ENCODE results near the gene HSF4. TPM values are rescaled to one million over a fixed set of nuclear protein-coding genes. Genes with fewer than 3 reads are reported as not detected.

The HSF4 gene
- total RNA-seq, 1 experiment from 2014 or later, result 38.6 TPM

GRCh38 chr16:67170168-67170948, 5.8 kb downstream of the HSF4 start, which contains the start of gene NOL3:
Gene NOL3 (plus strand): TSS chr16:67170538.
- POLR2A ChIA-PET, result interaction anchor here (0.7 kb wide), 1 partner anchor 10 kb away, joined by 3 read pairs; no protein-coding TSS in a partner anchor
- DNase-seq (ENCODE audit: low read depth, low spot score) (no peak), ATAC-seq (peak; percentile 78)
- no TSS peak for BruUV-seq (replicated peaks)
- peak within 1 kb of the TSS; percentile 38 to 57 for H3K4me3 ChIP-seq (ENCODE audit: low read depth in 2 of 2, low read length in 2 of 2)
- no peaks in the 10 kb centered on the region for H3K27me3 ChIP-seq (ENCODE audit: control insufficient read depth, insufficient read depth, low read length)
- no peaks in the 10 kb centered on the region for H3K9me3 ChIP-seq (ENCODE audit: control insufficient read depth, insufficient read depth, low read depth, low read length)
- peak within 1 kb of the TSS; percentile 92 for H3K27ac ChIP-seq (ENCODE audit: low read length)
- peaks cover 18% of the 10 kb centered on the region for H3K4me1 ChIP-seq (ENCODE audit: control insufficient read depth, insufficient read depth, low read length)
- in situ Hi-C loops (cut with HindIII; ENCODE audit: low pct_unique_long_range_greater_than_20kb, low sequenced_read_pairs) (no loop called here), intact Hi-C loops (cut with micrococcal nuclease; ENCODE audit: unreplicated experiment) (no loop called here)
- no peak for TF ChIP-seq REST (IDR thresholded peaks at IDR 0.05; ENCODE audit: insufficient read depth in 1 of 2, low read depth in 2 of 2, low read length in 1 of 2)
- no peak; the same call in 1 of the 2 replicates for TF ChIP-seq POLR2AphosphoS5 (IDR thresholded peaks at IDR 0.05; ENCODE audit: low read depth, low read length)
- no peak for TF ChIP-seq SIN3A (IDR thresholded peaks at IDR 0.05; ENCODE audit: borderline replicate concordance, insufficient read depth, low read depth, low read length)
- no peak for TF ChIP-seq CTCF (IDR thresholded peaks at IDR 0.05)
- TF ChIP-seq TCF7L2 (IDR thresholded peaks at IDR 0.05; ENCODE audit: low read depth, low read length), result no peak
- CTCF ChIA-PET, result interaction anchor here (0.5 to 1.1 kb wide), 4 partner anchors 10 to 293 kb away, joined by 3 to 4 read pairs (median 3); partner anchors contain the start of genes FBXL8 and TRADD
- no peaks in the 10 kb centered on the region; the same call in 1 of the 2 replicates for H3K36me3 ChIP-seq (ENCODE audit: control insufficient read depth, insufficient read depth, low read length)

GRCh38 chr16:67170949-67171649, 6.6 kb downstream of the HSF4 start:
- TF ChIP-seq POLR2AphosphoS5 (IDR thresholded peaks at IDR 0.05; ENCODE audit: low read depth, low read length), result no peak
- TF ChIP-seq CTCF (IDR thresholded peaks at IDR 0.05), result no peak
- TF ChIP-seq REST (IDR thresholded peaks at IDR 0.05; ENCODE audit: insufficient read depth in 1 of 2, low read depth in 2 of 2, low read length in 1 of 2), result no peak
- no peak for TF ChIP-seq SIN3A (IDR thresholded peaks at IDR 0.05; ENCODE audit: borderline replicate concordance, insufficient read depth, low read depth, low read length)
- TF ChIP-seq TCF7L2 (IDR thresholded peaks at IDR 0.05; ENCODE audit: low read depth, low read length), result no peak
- Histone ChIP-seq H3K36me3 (ENCODE audit: control insufficient read depth, insufficient read depth, low read length) (no peaks in the 10 kb centered on the region; the same call in 1 of the 2 replicates), H3K27ac (ENCODE audit: low read length) (peak overlapping the region; percentile 92), H3K9me3 (ENCODE audit: control insufficient read depth, insufficient read depth, low read depth, low read length) (no peaks in the 10 kb centered on the region), H3K27me3 (ENCODE audit: control insufficient read depth, insufficient read depth, low read length) (no peaks in the 10 kb centered on the region), H3K4me1 (ENCODE audit: control insufficient read depth, insufficient read depth, low read length) (peaks cover 18% of the 10 kb centered on the region), H3K4me3 (ENCODE audit: low read depth in 2 of 2, low read length in 2 of 2) (peak overlapping the region; percentile 38 to 57)
- POLR2A ChIA-PET, result interaction anchor here (0.7 kb wide), 1 partner anchor 11 kb away, joined by 3 read pairs; no protein-coding TSS in a partner anchor
- intact Hi-C loops (cut with micrococcal nuclease; ENCODE audit: unreplicated experiment) (no loop called here), in situ Hi-C loops (cut with HindIII; ENCODE audit: low pct_unique_long_range_greater_than_20kb, low sequenced_read_pairs) (no loop called here)
- ATAC-seq, result peak; percentile 29
- CTCF ChIA-PET, result interaction anchor here (0.5 to 1.1 kb wide), 3 partner anchors 11 to 293 kb away, joined by 3 to 4 read pairs (median 3); partner anchors contain the start of genes FBXL8 and TRADD
- DNase-seq (ENCODE audit: low read depth, low spot score), result no peak
- BruUV-seq (replicated peaks), result no TSS peak

Data from Panc1 (cell line).